Karpas-422 (cell line): ENCODE measurements around the gene PSEN1. TPM values are rescaled to one million over a fixed set of nuclear protein-coding genes. Genes with fewer than 3 reads are reported as not detected.

Experiments used
- DNase-seq: peaks from one replicate; pipeline ENCODE4 v3.0.0-alpha.2; 2015
- H2AFZ ChIP-seq: fragments of 200-600 bp; sonication (generic); 2 replicates; pipeline ENCODE4 v1.6.1; 2014; ENCODE audit warnings: antibody characterized with exemption, low read length, mixed read lengths
- H3K27ac ChIP-seq: fragments of 200-600 bp; sonication (generic); 2 replicates; pipeline ENCODE4 v1.5.1; 2014; ENCODE audit warnings: mild to moderate bottlenecking, low read length, moderate library complexity
- H3K27me3 ChIP-seq: fragments of 200-600 bp; sonication (generic); 2 replicates; pipeline ENCODE4 v1.6.1; 2014; ENCODE audit warnings: low read length, mixed read lengths
- H3K36me3 ChIP-seq: fragments of 200-600 bp; sonication (generic); 2 replicates; pipeline ENCODE4 v1.6.1; 2014; ENCODE audit warnings: low read length, mixed read lengths; ENCODE audit not compliant: insufficient read depth
- H3K4me1 ChIP-seq: fragments of 200-600 bp; sonication (generic); 2 replicates; pipeline ENCODE4 v1.6.1; 2014; ENCODE audit warnings: mild to moderate bottlenecking, low read length, mixed read lengths
- H3K4me2 ChIP-seq: fragments of 200-600 bp; sonication (generic); 2 replicates; pipeline ENCODE4 v1.6.1; 2014; ENCODE audit warnings: low read length, low read depth, mild to moderate bottlenecking; ENCODE audit not compliant: poor library complexity, severe bottlenecking
- H3K4me3 ChIP-seq: fragments of 200-600 bp; sonication (generic); 2 replicates; pipeline ENCODE4 v1.5.1; 2014; ENCODE audit warnings: mild to moderate bottlenecking, antibody characterized with exemption, low read length, mixed read lengths
- H3K79me2 ChIP-seq: fragments of 200-600 bp; sonication (generic); 2 replicates; pipeline ENCODE4 v1.6.1; 2014; ENCODE audit warnings: mild to moderate bottlenecking, low read length, mixed read lengths
- H3K9ac ChIP-seq: fragments of 200-600 bp; sonication (generic); 2 replicates; pipeline ENCODE4 v1.6.0; 2014; ENCODE audit warnings: low read length
- H3K9me2 ChIP-seq: fragments of 200-600 bp; sonication (generic), shearing (Covaris generic); replicated peaks from 2 replicates; pipeline ENCODE4 v1.6.0; 2014; ENCODE audit warnings: mild to moderate bottlenecking, low read length, moderate library complexity; ENCODE audit not compliant: insufficient read depth
- H3K9me3 ChIP-seq: fragments of 300-700, 200-600 bp; sonication (generic); 2 replicates; pipeline ENCODE4 v1.6.1; 2014; ENCODE audit warnings: low read length, mixed read lengths
- H4K20me1 ChIP-seq: fragments of 200-600 bp; sonication (generic); 2 replicates; pipeline ENCODE4 v1.6.1; 2014; ENCODE audit warnings: mild to moderate bottlenecking, antibody characterized with exemption, low read length, low read depth; ENCODE audit not compliant: insufficient read depth
- total RNA-seq: library from RNA; depleted of rRNA; stranded (reverse); fragments of >200 nt; shearing (Covaris generic); gene quantifications from 2 replicates; pipeline ENCODE4 v1.2.3, GENCODE V29; 2014; ENCODE audit warnings: low replicate concordance

Gene PSEN1
- total RNA-seq, 1 experiment from 2014 or later: 57.8 TPM

- no peak overlapping the region for H3K27ac ChIP-seq
- DNase-seq: no peak
- no peak overlapping the region for H3K9ac ChIP-seq
- H3K9me3 ChIP-seq: no peaks in the 10 kb centered on the region
- no peaks in the 10 kb centered on the region for H3K27me3 ChIP-seq
- no peaks in the 10 kb centered on the region for H3K9me2 ChIP-seq
- H2AFZ ChIP-seq: no peak overlapping the region
- H3K36me3 ChIP-seq: peaks cover 13% of the 10 kb centered on the region; the same call in 1 of the 2 replicates
- H3K79me2 ChIP-seq: peaks cover 89% of the 10 kb centered on the region
- no peak overlapping the region for H3K4me3 ChIP-seq
- H3K4me2 ChIP-seq: no peak overlapping the region
- peaks cover 16% of the 10 kb centered on the region for H3K4me1 ChIP-seq
- no peaks in the 10 kb centered on the region for H4K20me1 ChIP-seq
Observed at GRCh38 chr14:73143617-73144016, 7.3 kb downstream of the PSEN1 start.

- Histone ChIP-seq H3K4me1 (peaks cover 16% of the 10 kb centered on the region), H3K4me2 (no peak overlapping the region), H3K27ac (no peak overlapping the region), H3K9ac (no peak overlapping the region), H3K9me3 (no peaks in the 10 kb centered on the region), H3K36me3 (peaks cover 25% of the 10 kb centered on the region; the same call in 1 of the 2 replicates), H4K20me1 (no peaks in the 10 kb centered on the region), H2AFZ (no peak overlapping the region), H3K9me2 (no peaks in the 10 kb centered on the region), H3K4me3 (no peak overlapping the region), H3K27me3 (no peaks in the 10 kb centered on the region), H3K79me2 (peaks cover 80% of the 10 kb centered on the region)
- DNase-seq: no peak
Observed at GRCh38 chr14:73145371-73145770, 9.1 kb downstream of the PSEN1 start.

GRCh38 chr14:73146111-73146510, 9.8 kb downstream of the PSEN1 start:
- Histone ChIP-seq H3K4me1 (peaks cover 16% of the 10 kb centered on the region), H3K4me3 (no peak overlapping the region), H3K9me3 (no peaks in the 10 kb centered on the region), H3K27me3 (no peaks in the 10 kb centered on the region), H3K9me2 (no peaks in the 10 kb centered on the region), H3K36me3 (peaks cover 25% of the 10 kb centered on the region; the same call in 1 of the 2 replicates), H2AFZ (no peak overlapping the region), H4K20me1 (no peaks in the 10 kb centered on the region), H3K4me2 (no peak overlapping the region), H3K9ac (no peak overlapping the region), H3K79me2 (peaks cover 74% of the 10 kb centered on the region), H3K27ac (no peak overlapping the region)
- DNase-seq: no peak

GRCh38 chr14:73149753-73150152, 13.4 kb downstream of the PSEN1 start:
- Histone ChIP-seq H3K9ac (no peak overlapping the region), H3K4me3 (no peak overlapping the region), H3K79me2 (peaks cover 53% of the 10 kb centered on the region), H3K9me2 (no peaks in the 10 kb centered on the region), H3K4me1 (peaks cover 3% of the 10 kb centered on the region; the same call in 1 of the 2 replicates), H3K4me2 (no peak overlapping the region), H4K20me1 (no peaks in the 10 kb centered on the region), H3K27me3 (no peaks in the 10 kb centered on the region), H3K27ac (no peak overlapping the region), H3K36me3 (peaks cover 40% of the 10 kb centered on the region; the same call in 1 of the 2 replicates), H3K9me3 (no peaks in the 10 kb centered on the region), H2AFZ (no peak overlapping the region)
- DNase-seq: no peak

GRCh38 chr14:73153272-73153671, 17.0 kb downstream of the PSEN1 start:
- Histone ChIP-seq H3K9me3 (no peaks in the 10 kb centered on the region), H2AFZ (no peak overlapping the region), H3K9me2 (no peaks in the 10 kb centered on the region), H3K9ac (no peak overlapping the region), H3K27me3 (no peaks in the 10 kb centered on the region), H3K4me2 (no peak overlapping the region), H3K4me1 (no peaks in the 10 kb centered on the region), H4K20me1 (no peaks in the 10 kb centered on the region), H3K36me3 (peaks cover 47% of the 10 kb centered on the region; the same call in 1 of the 2 replicates), H3K27ac (no peak overlapping the region), H3K4me3 (no peak overlapping the region), H3K79me2 (peaks cover 32% of the 10 kb centered on the region)
- no peak for DNase-seq

GRCh38 chr14:73162251-73162650, 25.9 kb downstream of the PSEN1 start:
- Histone ChIP-seq H3K4me3 (no peak overlapping the region), H3K9me3 (no peaks in the 10 kb centered on the region), H3K27me3 (no peaks in the 10 kb centered on the region), H3K9ac (no peak overlapping the region), H3K79me2 (peaks cover 39% of the 10 kb centered on the region), H3K4me2 (no peak overlapping the region), H4K20me1 (no peaks in the 10 kb centered on the region), H3K27ac (no peak overlapping the region), H2AFZ (no peak overlapping the region), H3K9me2 (no peaks in the 10 kb centered on the region), H3K36me3 (peaks cover 65% of the 10 kb centered on the region), H3K4me1 (no peaks in the 10 kb centered on the region)
- no peak for DNase-seq

- Histone ChIP-seq H3K4me3 (no peak overlapping the region), H3K79me2 (peaks cover 5% of the 10 kb centered on the region; the same call in 1 of the 2 replicates), H3K9ac (no peak overlapping the region), H3K27me3 (no peaks in the 10 kb centered on the region), H3K9me3 (no peaks in the 10 kb centered on the region), H3K4me2 (no peak overlapping the region), H3K27ac (no peak overlapping the region), H3K4me1 (no peaks in the 10 kb centered on the region), H4K20me1 (no peaks in the 10 kb centered on the region), H3K36me3 (peaks cover 46% of the 10 kb centered on the region), H2AFZ (no peak overlapping the region), H3K9me2 (no peaks in the 10 kb centered on the region)
- DNase-seq: no peak
Observed at GRCh38 chr14:73166399-73166798, 30.1 kb downstream of the PSEN1 start.

GRCh38 chr14:73167727-73168126, 31.4 kb downstream of the PSEN1 start:
- Histone ChIP-seq H3K36me3 (peaks cover 44% of the 10 kb centered on the region), H2AFZ (no peak overlapping the region), H3K27me3 (no peaks in the 10 kb centered on the region), H3K79me2 (peaks cover 5% of the 10 kb centered on the region; the same call in 1 of the 2 replicates), H3K4me1 (no peaks in the 10 kb centered on the region), H3K9me3 (no peaks in the 10 kb centered on the region), H3K4me2 (no peak overlapping the region), H3K9me2 (no peaks in the 10 kb centered on the region), H3K27ac (no peak overlapping the region), H3K4me3 (no peak overlapping the region), H4K20me1 (no peaks in the 10 kb centered on the region), H3K9ac (no peak overlapping the region)
- DNase-seq: no peak
